B cell (primary cell): Measurements from ENCODE around the gene C17orf113.

Source experiments
- CTCF ChIP-seq: fragments of 200-600 bp; IDR thresholded peaks from one replicate; pipeline ENCODE4 v1.8.0; 2022; ENCODE audit warnings: antibody characterized with exemption, mild to moderate bottlenecking
- EZH2 ChIP-seq: IDR thresholded peaks from 2 replicates; pipeline ENCODE4 v1.6.1; 2012; ENCODE audit warnings: borderline replicate concordance, low read depth, mild to moderate bottlenecking, moderate library complexity, low read length; ENCODE audit not compliant: insufficient read depth, poor library complexity, severe bottlenecking

GRCh38 chr17:42045719-42046118, 4.7 kb downstream of the C17orf113 start:
- no peak for TF ChIP-seq CTCF
- TF ChIP-seq EZH2, result no peak
